ENCODE results near the gene TPM2.
A peak's percentile ranks its signal among the peaks of the same experiment; 100 is the strongest.

Gene TPM2

DNA sequence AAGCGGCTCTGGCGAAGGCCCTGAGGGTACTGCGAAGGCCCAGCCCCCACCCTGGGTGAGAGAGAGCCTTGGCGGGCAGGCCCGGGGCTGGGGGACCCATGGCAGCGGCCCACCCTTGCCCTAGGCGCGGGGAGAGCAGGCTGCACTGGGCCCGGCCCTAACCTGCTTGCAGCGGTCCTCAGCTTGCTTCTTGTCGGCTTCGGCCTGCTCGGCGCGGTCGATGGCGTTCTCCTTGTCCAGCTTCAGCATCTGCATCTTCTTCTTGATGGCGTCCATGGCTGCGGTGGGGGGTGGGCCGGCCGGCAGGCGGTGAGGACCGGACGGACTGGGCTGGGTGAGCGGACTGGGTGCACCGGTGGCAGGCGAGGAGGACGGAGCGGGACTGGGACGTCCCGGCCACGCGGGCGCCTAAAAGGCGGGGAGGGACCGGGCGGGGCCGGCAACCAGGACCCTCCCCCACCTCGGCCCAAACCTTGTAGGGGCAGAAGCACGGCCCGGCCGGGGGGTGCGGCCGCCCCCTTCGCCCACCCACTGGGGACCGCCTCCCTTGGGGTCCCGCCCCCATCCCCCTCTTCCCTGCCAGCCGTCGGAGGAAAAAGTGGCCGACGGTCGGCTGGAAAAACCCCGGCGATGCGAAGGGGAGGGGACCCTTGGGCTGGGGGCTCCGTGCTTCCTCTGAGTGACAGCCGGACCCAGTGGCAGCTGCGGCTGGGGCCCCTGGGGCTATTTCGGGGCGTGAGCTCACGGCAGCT, at the start of gene TPM2:
TPM2 (minus strand) TSS at position 384 of the 752 bp plus-strand sequence; CDS start at position 276, 108 bp downstream.
- no peak for DNase-seq

DNA sequence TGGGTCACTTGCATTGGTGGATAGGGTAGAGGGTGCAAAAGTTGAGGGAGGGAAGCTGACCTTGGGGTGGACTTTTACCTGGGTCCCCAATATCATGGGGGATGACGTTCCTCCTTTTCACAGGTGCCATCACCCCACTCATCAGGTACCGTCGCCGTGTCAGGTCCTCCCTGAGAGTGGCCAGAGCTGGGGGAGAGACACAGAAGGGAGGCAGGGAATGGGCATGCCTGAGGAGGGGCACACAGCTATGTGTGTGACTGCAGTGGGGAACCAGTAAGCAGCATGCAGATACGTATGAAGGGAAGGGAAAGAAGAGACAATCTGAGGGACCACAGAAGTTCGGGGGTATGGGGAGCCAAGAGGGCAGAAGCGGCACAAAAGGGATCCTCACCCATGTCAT, 49.2 kb upstream of the TPM2 start:
- DNase-seq, result no peak

GRCh38 chr9:35738186-35738585, 48.5 kb upstream of the TPM2 start:
- DNase-seq, result no peak

DNA sequence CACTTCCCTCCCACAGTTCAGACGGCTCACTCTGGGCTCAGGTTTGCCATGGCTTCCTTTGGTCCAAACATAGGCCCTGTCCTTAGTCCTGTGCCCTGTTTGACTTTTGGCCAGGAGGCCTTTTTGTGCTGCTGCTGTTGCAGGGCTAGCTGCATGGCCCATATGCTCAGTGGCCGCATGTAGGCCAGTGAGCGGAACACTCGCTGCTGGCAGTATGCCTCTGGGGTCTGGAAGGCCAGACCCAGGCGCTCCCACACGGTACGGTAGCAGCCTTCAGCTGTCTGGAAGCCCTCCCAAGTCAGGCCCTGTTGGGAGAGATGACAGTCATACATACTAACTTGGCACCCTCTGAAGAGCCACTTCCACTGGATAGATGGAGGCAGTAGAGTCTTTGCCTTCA, 47.4 kb upstream of the TPM2 start:
- no peak for DNase-seq

DNA sequence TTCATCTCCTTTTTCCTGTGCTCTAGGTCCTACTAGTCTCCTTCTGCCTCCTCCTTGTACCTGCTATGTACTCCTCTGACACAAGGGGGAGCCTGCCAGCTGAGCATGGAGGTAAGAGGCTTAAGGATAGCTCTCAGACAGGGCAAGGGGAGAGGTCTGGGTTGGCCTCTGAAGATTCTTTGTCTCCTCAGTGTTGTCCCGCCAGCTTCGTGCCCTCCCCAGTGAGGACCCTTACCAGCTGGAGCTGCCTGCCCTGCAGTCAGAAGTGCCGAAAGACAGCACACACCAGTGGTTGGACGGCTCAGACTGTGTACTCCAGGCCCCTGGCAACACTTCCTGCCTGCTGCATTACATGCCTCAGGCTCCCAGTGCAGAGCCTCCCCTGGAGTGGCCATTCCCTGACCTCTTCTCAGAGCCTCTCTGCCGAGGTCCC, 46.5 kb upstream of the TPM2 start:
- peak in 23 of 56 donors; percentile 5 to 41 (median 18) for DNase-seq

- DNase-seq, result no peak
Measured at GRCh38 chr9:35734096-35734495, 44.4 kb upstream of the TPM2 start.

DNA sequence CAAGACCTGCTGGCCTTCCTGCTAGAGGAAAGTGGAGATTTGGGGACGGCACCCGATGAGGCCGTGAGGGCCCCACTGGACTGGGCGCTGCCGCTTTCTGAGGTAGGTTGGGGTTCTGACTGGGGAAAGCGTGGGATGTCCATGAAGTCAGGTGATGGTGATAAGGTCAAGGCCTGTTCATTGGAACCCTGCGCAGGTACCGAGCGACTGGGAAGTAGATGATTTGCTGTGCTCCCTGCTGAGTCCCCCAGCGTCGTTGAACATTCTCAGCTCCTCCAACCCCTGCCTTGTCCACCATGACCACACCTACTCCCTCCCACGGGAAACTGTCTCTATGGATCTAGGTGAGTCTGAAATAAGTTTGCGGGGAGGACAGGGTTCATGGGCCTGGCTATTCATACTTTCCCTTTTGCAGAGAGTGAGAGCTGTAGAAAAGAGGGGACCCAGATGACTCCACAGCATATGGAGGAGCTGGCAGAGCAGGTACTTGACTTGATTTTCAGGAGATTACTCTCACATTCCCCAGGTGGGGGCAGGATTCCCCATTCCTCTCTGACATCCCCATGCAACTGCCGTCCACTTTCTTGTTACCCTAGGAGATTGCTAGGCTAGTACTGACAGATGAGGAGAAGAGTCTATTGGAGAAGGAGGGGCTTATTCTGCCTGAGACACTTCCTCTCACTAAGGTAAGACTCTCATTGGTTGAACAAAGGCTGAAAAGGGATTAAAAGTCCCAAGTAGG, 43.2 kb upstream of the TPM2 start:
- peak in 6 of 56 donors; percentile 10 to 59 (median 50) for DNase-seq

DNA sequence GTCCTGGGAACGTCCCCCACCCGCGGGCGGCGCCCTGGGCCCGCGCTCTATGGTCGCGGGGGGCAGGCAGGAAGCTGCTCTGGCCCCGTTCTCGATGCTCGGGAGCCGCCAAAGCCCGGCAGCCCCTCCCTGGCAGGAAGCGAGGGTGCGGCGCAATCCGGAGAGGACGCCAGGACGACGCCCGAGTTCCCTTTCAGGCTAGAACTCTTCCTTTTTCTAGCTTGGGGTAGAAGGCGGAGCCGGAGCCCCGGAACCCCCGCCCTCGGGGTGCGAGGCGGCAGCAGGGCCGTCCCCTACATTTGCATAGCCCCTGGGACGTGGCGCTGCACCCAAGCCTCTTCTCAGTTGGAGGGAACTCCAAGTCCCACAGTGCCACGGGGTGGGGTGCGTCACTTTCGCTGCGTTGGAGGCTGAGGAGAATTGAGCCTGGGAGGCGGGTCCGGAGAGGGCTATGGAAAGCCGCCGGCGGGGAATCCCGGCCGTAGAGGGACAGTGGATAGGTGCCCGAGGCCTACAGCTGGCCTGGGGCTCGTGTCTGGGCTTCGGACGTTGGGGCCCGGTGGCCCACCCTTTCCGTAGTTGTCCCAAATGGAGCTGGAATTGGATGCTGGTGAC, 42.6 kb upstream of the TPM2 start, which contains the start of the genes CREB3 and TLN1:
CREB3 (plus strand) TSS at position 482 of the 615 bp plus-strand sequence; CDS start at position 589, 107 bp downstream.
TLN1 (minus strand) TSS at position 11 of the 615 bp plus-strand sequence. CDS start 6,501 bp downstream, outside the sequence.
- peak; percentile 73 to 100 (median 97) for DNase-seq

GRCh38 chr9:35731415-35732184, 41.9 kb upstream of the TPM2 start:
- peak in 2 of 56 donors; percentile 60 to 68 for DNase-seq

DNA sequence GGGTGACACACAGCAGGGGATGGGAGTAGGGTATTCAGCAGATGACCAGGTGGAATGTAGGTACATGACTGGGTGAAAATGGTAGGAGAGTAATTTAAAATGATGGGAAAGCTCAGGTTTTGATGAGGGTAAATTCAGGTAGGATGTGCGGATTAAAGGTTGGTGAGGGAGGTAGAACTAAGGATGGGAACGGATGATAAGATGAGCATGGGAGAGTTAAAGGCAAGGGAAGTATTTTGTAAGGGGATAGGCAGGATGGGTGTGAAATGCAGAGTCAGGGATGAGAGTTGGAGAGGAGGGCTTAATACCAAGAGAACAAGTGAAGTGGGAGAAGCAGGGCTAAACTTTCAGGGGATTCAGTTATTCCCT, 40.7 kb upstream of the TPM2 start:
- no peak for DNase-seq

- peak in 25 of 56 donors; percentile 6 to 42 (median 19) for DNase-seq
Measured at GRCh38 chr9:35729700-35730485, 40.2 kb upstream of the TPM2 start.

DNA sequence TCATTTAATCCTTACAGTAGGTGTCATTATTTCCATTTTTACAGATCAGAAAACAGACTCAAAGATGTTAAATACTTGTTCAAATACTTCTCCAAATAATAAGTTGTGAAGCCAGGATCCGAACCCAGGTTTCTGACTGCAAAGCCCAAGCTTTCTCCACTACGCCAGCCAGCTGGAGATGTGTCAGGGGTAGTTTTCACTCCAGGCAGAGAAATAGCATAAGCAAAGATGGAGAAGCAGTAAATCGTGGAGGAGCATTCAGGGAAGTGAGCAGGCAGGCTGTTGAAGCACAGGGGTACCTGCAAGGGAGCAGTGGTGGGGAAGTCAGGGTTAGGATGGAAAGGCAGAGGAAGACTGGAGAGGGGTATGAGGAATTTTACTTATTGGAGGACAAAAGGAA, 39.4 kb upstream of the TPM2 start:
- DNase-seq, result peak in 2 of 56 donors; percentile 7 to 13

DNA sequence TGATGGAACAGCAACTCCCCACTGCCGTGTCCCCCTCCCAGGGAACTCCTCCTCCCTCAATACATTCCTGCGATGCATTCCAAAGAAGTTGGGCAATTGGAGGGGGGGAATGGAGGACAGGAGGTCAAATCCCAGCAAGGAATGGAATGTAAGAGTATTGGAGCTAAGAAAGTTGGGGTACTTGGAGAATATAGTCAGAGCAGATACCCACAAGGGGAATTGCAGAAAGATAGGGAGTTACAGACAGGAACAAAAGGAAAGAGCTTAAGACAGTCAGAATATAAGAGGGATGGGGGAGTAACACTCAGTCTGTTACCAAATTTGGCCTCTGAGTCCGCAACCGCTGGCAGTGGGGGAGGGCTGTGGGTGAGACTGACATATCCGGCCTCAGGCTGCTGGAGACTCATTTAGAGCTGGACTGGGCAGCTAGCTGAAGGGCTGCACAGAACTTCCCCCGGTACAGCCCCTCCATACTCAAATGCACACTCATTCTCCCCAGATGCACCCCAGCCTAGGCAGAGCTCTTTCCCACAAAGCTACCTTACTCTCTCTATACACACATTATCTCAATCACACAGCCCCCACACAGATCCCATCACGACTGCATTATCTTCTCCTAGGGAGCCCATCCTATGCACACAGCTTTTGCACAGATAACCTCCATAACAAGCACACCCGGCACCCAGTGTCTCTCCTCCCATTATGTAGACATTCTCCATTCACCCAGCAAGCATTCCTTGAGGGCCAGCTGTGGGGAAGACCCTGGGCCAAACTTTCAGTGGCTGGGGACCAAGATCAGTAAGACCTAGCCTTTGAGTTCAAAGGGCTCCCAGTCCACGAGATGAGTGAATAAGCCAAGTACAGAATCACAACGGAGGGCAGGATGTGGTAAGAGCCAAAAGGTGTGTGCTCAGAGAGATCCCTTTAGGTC, 38.6 kb upstream of the TPM2 start:
- peak in 24 of 56 donors; percentile 6 to 51 (median 18) for DNase-seq

GRCh38 chr9:35727676-35728040, 37.9 kb upstream of the TPM2 start:
- DNase-seq, result no peak

DNA sequence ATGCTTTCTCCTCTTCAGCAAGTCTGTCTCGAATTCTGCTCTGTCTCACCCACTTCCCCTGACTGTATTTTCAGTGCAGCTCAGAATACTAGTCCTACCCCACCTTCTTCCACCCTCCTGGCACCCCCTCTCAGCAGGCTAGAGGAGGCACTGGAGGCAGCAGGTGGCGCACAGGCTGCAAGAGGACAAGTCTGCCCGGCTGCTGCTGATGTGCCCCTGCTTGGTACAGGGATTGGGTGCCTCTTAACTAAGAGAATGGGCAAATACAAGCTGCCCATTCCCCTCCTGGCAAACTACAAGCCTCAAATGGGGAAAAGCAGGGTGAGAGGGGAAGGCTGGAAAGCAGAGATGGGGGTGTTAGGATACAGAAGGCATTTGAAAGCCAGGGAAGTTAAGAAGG, 37.2 kb upstream of the TPM2 start:
- DNase-seq, result peak in 24 of 56 donors; percentile 8 to 65 (median 28)

DNA sequence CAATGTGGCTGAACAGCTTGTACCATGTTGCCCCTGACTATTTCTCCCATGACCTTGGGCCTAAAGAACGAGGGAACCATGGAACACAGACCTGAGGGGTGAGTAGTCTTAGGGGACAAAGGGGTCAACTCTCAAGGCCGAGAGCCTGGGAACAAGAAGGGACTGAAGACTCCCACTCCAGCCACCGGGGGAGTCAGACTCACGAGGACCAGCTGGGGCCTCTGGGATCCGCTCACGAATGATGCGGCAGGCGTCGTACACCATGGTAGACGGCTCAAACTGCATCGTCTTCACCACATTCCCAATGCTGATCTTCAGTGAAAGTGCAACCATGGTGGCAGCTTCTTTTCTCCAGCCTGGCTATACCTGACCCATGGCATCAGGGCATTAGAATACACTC, 35.6 kb upstream of the TPM2 start:
- no peak for DNase-seq

GRCh38 chr9:35723908-35724307, 34.2 kb upstream of the TPM2 start:
- no peak for DNase-seq

DNA sequence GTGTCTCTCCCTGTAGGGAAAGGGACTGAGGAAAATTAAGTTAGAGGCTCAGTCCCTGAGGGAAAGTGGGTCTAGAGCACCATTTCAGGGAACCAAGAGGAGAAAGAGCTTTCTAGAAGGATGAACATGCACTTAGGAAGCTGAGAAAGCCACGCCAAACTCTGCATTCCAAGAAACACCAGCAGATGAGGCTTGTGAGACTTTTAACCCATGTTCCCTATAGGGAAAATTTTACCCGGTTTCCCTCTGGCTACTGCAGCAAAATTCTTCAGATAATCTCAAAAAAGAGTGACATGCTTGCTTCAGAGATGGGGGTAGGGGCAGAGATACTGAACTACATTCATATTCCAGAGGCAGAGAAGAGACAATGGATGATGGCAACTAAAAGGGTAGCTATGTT, 33.7 kb upstream of the TPM2 start:
- no peak for DNase-seq

- DNase-seq, result no peak
Measured at GRCh38 chr9:35719546-35719945, 29.8 kb upstream of the TPM2 start.
